Measurements from ENCODE around the gene CCDC85C.

The CCDC85C gene

GRCh38 chr14:99507860-99508640 lies 96.0 kb downstream of the CCDC85C start:
- no peak for DNase-seq

GRCh38 chr14:99506276-99506675 lies 97.7 kb downstream of the CCDC85C start:
- DNase-seq = no peak

- no peak for DNase-seq
Measured at GRCh38 chr14:99505089-99505488, 98.9 kb downstream of the CCDC85C start.

- no peak for DNase-seq
Measured at GRCh38 chr14:99503848-99504453, 100.1 kb downstream of the CCDC85C start.

GRCh38 chr14:99502989-99503421 lies 101.0 kb downstream of the CCDC85C start:
- no peak for DNase-seq

GRCh38 chr14:99497894-99498293 lies 106.1 kb downstream of the CCDC85C start:
- no peak for DNase-seq

- DNase-seq = no peak
Measured at GRCh38 chr14:99497341-99497740, 106.7 kb downstream of the CCDC85C start.

- DNase-seq = no peak
Measured at GRCh38 chr14:99484106-99484505, 119.9 kb downstream of the CCDC85C start.

GRCh38 chr14:99481745-99482099 lies 122.3 kb downstream of the CCDC85C start:
- DNase-seq = no peak

- DNase-seq = peak; percentile 99
Measured at GRCh38 chr14:99480917-99481744, 122.9 kb downstream of the CCDC85C start, which contains the start of gene CCNK. TSS of gene CCNK (plus strand) at chr14:99481409. CDS start at chr14:99492678, 11,269 bp downstream.

GRCh38 chr14:99479906-99480869 lies 123.8 kb downstream of the CCDC85C start, which contains the start of gene SETD3:
TSS of gene SETD3 (minus strand) at chr14:99480859. CDS start at chr14:99465805, 15,054 bp downstream.
- no peak for DNase-seq

GRCh38 chr14:99479160-99479905 lies 124.7 kb downstream of the CCDC85C start:
- DNase-seq = no peak

GRCh38 chr14:99478128-99478527 lies 125.9 kb downstream of the CCDC85C start:
- no peak for DNase-seq

- DNase-seq = no peak
Measured at GRCh38 chr14:99476864-99477263, 127.1 kb downstream of the CCDC85C start.

GRCh38 chr14:99475660-99476059 lies 128.3 kb downstream of the CCDC85C start:
- DNase-seq = no peak

GRCh38 chr14:99475179-99475578 lies 128.8 kb downstream of the CCDC85C start:
- no peak for DNase-seq

- DNase-seq = no peak
Measured at GRCh38 chr14:99473458-99473857, 130.5 kb downstream of the CCDC85C start.

- DNase-seq = no peak
Measured at GRCh38 chr14:99472937-99473336, 131.1 kb downstream of the CCDC85C start.

- DNase-seq = no peak
Measured at GRCh38 chr14:99471731-99472130, 132.3 kb downstream of the CCDC85C start.

GRCh38 chr14:99468836-99469592 lies 135.0 kb downstream of the CCDC85C start:
- DNase-seq = no peak

- no peak for DNase-seq
Measured at GRCh38 chr14:99468081-99468480, 135.9 kb downstream of the CCDC85C start.

All from NCI-H1048 (cell line).